Stimulated activated CD4-positive, alpha-beta T cell treated with anti-CD3 and anti-CD28 coated beads, Interleukin-2, amount 100 ng/mL, for 48 hours (primary cell): ENCODE results near the gene NHSL1.

Source experiments
- DNase-seq, 2 donors: peaks; one replicate each; pipeline ENCODE4 v3.0.0-alpha.2; 2020

The NHSL1 gene

GRCh38 chr6:138492113-138492512 lies 7.2 kb downstream of the NHSL1 start:
- no peak for DNase-seq

- no peak for DNase-seq
Observed at GRCh38 chr6:138491017-138491416, 8.3 kb downstream of the NHSL1 start.

GRCh38 chr6:138489846-138490245 lies 9.4 kb downstream of the NHSL1 start:
- DNase-seq, result no peak

DNA sequence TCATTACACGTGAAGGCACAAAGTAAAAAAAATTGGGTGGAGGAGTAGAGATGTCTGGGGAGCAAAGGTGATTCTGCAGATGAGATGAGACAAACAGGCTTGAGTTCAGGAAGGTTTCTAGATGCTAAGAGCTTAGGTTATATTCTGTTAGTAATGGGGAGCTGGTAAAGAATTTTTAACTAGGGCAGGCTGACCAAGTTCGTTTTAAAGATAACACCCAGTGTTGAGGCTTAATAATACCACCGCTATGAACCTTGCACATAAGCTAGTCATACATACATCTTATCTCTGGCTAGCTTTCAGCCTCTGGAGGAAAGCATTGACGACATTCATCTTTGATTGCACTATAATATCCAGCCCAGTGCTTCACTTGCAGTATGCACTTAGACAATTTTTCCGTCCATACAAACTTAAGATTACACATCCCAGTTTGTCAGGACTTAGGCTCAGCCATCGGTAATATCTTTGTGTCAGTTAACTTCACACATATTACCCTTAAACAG lies 12.1 kb downstream of the NHSL1 start:
- DNase-seq, result no peak

GRCh38 chr6:138486249-138487101 lies 12.8 kb downstream of the NHSL1 start:
- DNase-seq, result no peak

GRCh38 chr6:138485586-138486248 lies 13.6 kb downstream of the NHSL1 start:
- no peak for DNase-seq

DNA sequence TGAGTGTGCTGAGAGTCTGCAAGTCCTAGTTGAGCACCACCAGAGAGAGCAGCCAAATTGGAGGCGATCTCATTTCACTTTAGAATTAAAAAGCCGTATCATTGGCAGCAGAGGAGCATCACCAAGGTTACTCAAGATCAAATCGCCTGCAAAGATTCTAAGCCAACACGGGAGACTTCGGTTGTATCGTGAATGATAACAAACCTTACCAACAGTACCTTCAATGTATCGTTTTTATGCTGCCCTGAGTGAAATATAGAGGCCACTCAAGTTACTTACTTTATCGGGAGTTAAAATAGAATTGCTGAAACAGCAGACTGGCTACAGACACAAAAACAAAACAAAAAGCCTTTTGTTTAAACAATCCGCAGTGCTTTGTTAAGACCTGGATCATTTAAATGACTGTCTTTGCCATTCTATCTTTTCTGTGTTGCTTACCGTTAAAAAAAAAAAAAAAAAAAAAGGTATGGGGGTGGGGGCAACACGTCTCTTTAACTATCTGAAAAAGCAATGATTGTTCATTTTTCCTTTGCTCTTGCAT lies 14.2 kb downstream of the NHSL1 start:
- DNase-seq, result no peak

DNA sequence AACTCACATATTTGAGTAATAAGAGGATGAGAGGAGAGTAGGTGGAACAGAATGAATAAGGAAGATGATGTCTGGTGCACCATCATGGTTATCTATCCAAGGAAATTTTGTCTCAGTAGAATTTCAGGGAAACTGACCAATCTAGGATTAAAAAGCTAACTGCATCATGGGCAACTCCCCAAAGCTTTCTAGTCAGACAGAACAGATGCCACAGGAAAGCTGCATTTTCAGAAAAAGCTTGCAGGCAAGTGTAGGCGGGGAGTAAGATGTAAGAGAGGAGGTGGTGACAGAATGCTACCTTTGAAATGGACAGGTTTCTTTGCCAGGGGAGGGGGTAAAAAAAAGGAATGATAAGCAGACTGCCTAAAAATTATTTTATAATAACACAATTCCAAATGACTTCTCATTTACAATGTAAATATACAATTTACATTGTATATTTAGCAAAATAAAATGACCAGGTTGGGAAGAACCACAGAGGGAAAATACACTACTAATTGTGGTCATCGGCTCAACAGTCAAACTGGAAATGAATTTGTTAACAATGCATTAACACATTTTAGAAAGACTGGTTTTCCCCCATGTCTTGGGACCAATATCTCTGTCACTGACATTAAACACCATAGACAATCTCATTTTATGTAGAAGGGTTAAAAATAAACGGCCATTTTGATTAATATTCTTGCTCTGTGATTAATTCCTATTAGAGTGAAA lies 15.1 kb downstream of the NHSL1 start:
- no peak for DNase-seq

GRCh38 chr6:138482816-138483215 lies 16.5 kb downstream of the NHSL1 start:
- DNase-seq, result no peak

GRCh38 chr6:138480279-138480949 lies 18.9 kb downstream of the NHSL1 start:
- DNase-seq, result no peak

DNA sequence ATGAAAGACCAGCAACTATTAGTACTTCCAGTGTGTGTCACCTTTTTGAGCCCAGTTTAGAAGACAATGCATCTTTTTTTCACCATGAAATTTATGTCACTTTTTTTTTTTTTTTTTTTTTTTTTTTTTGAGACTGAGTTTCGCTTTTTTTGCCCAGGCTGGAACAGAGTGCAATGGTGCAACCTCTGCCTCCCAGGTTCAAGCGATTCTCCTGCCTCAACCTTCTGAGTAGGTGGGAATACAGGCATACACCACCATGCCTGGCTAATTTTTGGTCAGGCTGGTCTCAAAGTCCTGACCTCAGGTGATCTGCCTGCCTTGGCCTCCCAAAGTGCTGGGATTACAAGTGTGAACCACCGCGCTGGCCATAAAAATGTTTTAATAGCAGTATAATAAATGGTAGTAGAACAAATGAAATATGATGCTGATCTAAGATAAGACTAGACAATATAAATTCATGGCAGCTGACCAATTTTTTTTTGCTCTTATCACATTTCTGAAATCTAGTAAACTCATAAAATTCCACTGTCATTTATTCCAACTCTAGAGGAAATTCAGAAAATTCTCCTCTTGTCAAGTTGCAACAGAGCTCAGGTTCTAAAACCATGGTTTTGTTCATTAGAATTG lies 21.3 kb downstream of the NHSL1 start:
- no peak for DNase-seq

DNA sequence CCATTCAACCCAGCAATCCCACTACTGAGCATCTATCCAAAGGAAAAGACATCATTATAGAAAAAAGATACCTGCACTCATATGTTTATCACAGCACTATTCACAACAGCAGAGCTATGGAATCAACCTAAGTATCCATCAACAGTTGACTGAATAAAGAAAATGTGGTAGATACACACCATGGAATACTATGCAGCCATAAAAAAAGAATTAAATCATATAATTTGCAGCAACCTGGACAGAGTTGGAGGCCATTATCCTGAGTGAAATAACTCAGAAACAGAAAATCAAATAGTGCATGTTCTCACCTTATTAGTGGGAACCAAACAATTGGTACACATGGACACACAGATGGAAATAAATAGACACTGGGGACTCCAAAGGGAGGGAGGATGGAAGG lies 23.2 kb downstream of the NHSL1 start:
- no peak for DNase-seq

DNA sequence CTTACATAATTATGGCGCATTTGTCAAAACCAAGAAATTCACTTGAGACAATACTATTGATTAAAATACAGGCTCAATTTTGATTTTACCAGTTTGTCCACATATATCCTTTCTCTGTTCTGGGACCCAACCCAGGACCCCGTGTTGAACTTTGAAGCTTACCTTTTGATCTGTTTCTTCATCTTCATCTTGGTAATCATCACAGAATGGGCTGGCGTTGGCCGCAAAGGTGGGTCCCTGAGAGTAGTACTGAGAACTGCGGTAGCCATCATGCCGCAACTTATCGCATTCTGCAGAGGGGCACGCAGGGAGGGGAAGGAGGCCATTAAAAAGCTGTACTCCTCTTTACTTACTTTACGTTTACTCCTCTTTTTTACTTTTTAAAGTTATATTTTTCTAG lies 26.1 kb downstream of the NHSL1 start:
- DNase-seq, result no peak

- DNase-seq, result no peak
Observed at GRCh38 chr6:138468320-138469015, 30.8 kb downstream of the NHSL1 start.

DNA sequence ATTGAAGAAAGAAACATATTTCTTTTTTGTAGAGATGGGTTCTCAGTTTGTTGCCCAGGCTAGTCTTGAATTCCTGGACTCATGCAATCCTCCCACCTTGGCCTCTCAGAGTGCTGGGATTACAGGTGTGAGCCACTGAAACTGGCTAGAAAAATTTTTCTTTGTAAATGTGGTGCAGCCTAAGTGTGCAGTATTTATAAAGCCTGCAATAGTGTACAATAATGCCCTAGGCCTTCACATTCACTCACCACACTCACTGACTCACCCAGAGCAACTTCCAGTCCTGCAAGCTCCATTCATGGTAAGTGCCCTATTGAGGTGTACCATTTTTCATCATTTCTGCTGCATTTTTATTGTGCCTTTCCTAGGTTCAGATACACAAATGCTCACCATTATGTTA lies 31.4 kb downstream of the NHSL1 start:
- no peak for DNase-seq

DNA sequence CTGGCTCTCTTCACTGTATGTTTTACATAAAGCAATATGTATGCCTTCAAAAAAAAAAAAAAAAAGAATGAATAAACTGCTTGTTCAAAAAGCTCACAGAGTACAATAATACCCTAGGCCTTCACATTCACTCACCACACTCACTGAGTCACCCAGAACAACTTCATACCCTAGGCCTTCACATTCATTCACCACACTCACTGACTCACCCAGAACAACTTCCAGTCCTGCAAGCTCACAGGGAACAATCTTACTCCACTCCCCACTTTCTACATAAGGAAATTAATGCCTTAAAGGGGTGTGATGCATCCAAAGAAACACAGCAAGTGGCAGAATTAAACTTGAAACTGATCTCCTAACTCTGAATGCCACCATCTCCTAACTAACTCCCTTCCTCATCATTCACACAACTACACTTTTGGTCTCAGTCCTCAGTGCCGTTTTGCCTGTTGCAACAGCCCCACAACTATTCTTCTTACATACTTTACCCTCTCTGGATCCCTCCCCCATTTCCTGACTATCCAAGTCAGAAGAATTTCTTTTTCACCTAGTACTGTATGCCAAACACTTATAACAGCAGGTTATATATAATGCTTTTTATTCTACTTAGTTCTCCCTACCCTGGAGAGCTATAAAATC lies 34.2 kb downstream of the NHSL1 start:
- no peak for DNase-seq

DNA sequence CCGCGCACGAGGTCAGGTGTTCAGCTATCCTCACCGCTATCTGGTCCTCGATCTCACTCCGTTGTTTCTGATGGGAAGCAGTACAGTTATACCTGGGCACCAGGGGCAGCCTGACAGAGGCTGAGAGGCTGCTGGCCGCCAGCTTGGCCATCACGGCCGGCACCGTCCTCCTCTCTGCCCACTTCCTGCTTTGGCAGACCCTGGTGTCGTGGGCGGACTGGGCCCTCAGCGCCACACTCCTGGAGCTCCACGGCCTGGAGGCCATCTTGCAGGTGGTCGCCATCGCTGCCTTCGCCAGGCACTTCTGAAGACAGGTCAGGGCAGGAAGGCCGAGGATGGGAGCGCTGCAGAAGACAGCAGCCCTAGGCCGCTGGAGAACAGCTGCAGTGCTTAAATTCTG lies 35.2 kb downstream of the NHSL1 start:
- DNase-seq, result no peak

GRCh38 chr6:138461647-138462046 lies 37.6 kb downstream of the NHSL1 start:
- no peak for DNase-seq

- no peak for DNase-seq
Observed at GRCh38 chr6:138456401-138456790, 42.9 kb downstream of the NHSL1 start.

GRCh38 chr6:138455746-138456400 lies 43.4 kb downstream of the NHSL1 start:
- no peak for DNase-seq
